Neuronal stem cell (in vitro differentiated cells): Measurements from ENCODE around the gene WWC2.

Experiments
- DNase-seq: peaks from one replicate; pipeline ENCODE4 v3.0.0-alpha.2; 2013; ENCODE audit warnings: low spot score
- H2AFZ ChIP-seq: one replicate; pipeline ENCODE4 v1.6.1; 2013; ENCODE audit warnings: mild to moderate bottlenecking, low read length, inconsistent platforms
- H2AK5ac ChIP-seq: 2 replicates; pipeline ENCODE4 v1.6.1; 2013; ENCODE audit warnings: low read depth, mild to moderate bottlenecking, inconsistent platforms, low read length, moderate library complexity, mixed read lengths
- H2BK120ac ChIP-seq: 2 replicates; pipeline ENCODE4 v1.6.1; 2013; ENCODE audit warnings: low read depth, mild to moderate bottlenecking, inconsistent platforms, low read length, moderate library complexity, mixed read lengths
- H2BK12ac ChIP-seq: one replicate; pipeline ENCODE4 v1.6.1; 2013; ENCODE audit warnings: low read length, inconsistent platforms
- H2BK15ac ChIP-seq: 2 replicates; pipeline ENCODE4 v1.6.1; 2013; ENCODE audit warnings: mild to moderate bottlenecking, low read length, inconsistent platforms, mixed read lengths
- H2BK5ac ChIP-seq: one replicate; pipeline ENCODE4 v1.6.1; 2013; ENCODE audit warnings: inconsistent platforms, mild to moderate bottlenecking, low read length, moderate library complexity
- H3K14ac ChIP-seq: one replicate; pipeline ENCODE4 v1.6.1; 2013; ENCODE audit warnings: low read length, inconsistent platforms
- H3K18ac ChIP-seq: 2 replicates; pipeline ENCODE4 v1.6.1; 2013; ENCODE audit warnings: low read length, inconsistent platforms
- H3K23ac ChIP-seq: 2 replicates; pipeline ENCODE4 v1.6.1; 2013; ENCODE audit warnings: low read depth, mild to moderate bottlenecking, mixed read lengths, low read length, inconsistent platforms; ENCODE audit not compliant: poor library complexity
- H3K27ac ChIP-seq: replicated peaks from 3 replicates; pipeline ENCODE4 v1.5.1; 2013; ENCODE audit warnings: low read length, inconsistent platforms
- H3K27me3 ChIP-seq, 3 experiments: 2 replicates each; pipeline ENCODE4 v1.6.1; 2013; ENCODE audit warnings: low read length in 3 of 3, mild to moderate bottlenecking in 2 of 3, inconsistent platforms in 1 of 3, low read depth in 1 of 3, mixed read lengths in 1 of 3, moderate library complexity in 1 of 3; ENCODE audit not compliant: control insufficient read depth in 3 of 3, insufficient read depth in 3 of 3
- H3K36me3 ChIP-seq, 2 donors: replicated peaks in 1 of 2; 2 replicates each; pipeline ENCODE4 v1.6.1; 2013; ENCODE audit warnings: low read length in 2 of 2; ENCODE audit not compliant: control insufficient read depth in 2 of 2, insufficient read depth in 2 of 2
- H3K4ac ChIP-seq: 2 replicates; pipeline ENCODE4 v1.6.1; 2013; ENCODE audit warnings: inconsistent platforms, mild to moderate bottlenecking, low read length, moderate library complexity
- H3K4me1 ChIP-seq, 2 donors: 1 replicate in 1 of 2; 2 replicates in 1 of 2; pipeline ENCODE4 v1.6.1; 2013; ENCODE audit warnings: low read length in 2 of 2, low read depth in 1 of 2; ENCODE audit not compliant: control insufficient read depth in 2 of 2, insufficient read depth in 1 of 2
- H3K4me2 ChIP-seq: one replicate; pipeline ENCODE4 v1.6.1; 2013; ENCODE audit warnings: mild to moderate bottlenecking, low read length, inconsistent platforms; ENCODE audit not compliant: insufficient read depth, poor library complexity, severe bottlenecking
- H3K4me3 ChIP-seq, 2 donors: 2 replicates each; pipeline ENCODE4 v1.5.1; 2013; ENCODE audit warnings: low read length in 2 of 2, mild to moderate bottlenecking in 2 of 2, inconsistent platforms in 1 of 2, moderate library complexity in 1 of 2
- H3K79me1 ChIP-seq: one replicate; pipeline ENCODE4 v1.6.1; 2013; ENCODE audit warnings: low read depth, mild to moderate bottlenecking, inconsistent platforms, low read length, moderate library complexity
- H3K9ac ChIP-seq: one replicate; pipeline ENCODE4 v1.6.1; 2013; ENCODE audit warnings: mild to moderate bottlenecking, low read depth, low read length, inconsistent platforms; ENCODE audit not compliant: poor library complexity
- H3K9me3 ChIP-seq, 2 donors: replicated peaks in 1 of 2; 2 replicates each; pipeline versions ENCODE3 to v1.6.1; 2013; ENCODE audit warnings: low read length in 2 of 2, mild to moderate bottlenecking in 2 of 2, inconsistent platforms in 1 of 2, low read depth in 1 of 2, mixed read lengths in 1 of 2, moderate library complexity in 1 of 2; ENCODE audit not compliant: control insufficient read depth in 2 of 2, insufficient read depth in 1 of 2
- H4K8ac ChIP-seq: one replicate; pipeline ENCODE4 v1.6.1; 2013; ENCODE audit warnings: low read depth, mild to moderate bottlenecking, inconsistent platforms, low read length, moderate library complexity
- H4K91ac ChIP-seq: one replicate; pipeline ENCODE4 v1.6.1; 2013; ENCODE audit warnings: low read length, low read depth, mild to moderate bottlenecking, inconsistent platforms; ENCODE audit not compliant: poor library complexity
- WGBS, 2 donors: extraction: QIAGEN DNeasy Blood & Tissue Kit; methylation state at CpG; one replicate each; pipeline ENCODE4 v1.1.7; 2013; ENCODE audit warnings: missing lambda C conversion rate in 2 of 2, mixed read lengths in 1 of 2; ENCODE audit not compliant: insufficient read length in 2 of 2, insufficient replicate concordance in 1 of 2; ENCODE audit errors: extremely low coverage in 2 of 2; 5-methylcytosine and 5-hydroxymethylcytosine counted together

Gene WWC2

GRCh38 chr4:183082053-183082452, 17.0 kb upstream of the WWC2 start:
- Histone ChIP-seq H3K23ac (no peak overlapping the region), H3K4ac (no peak overlapping the region), H3K9me3 (no peaks in the 10 kb centered on the region), H3K36me3 (no peaks in the 10 kb centered on the region), H3K27ac (no peak overlapping the region), H2BK5ac (no peak overlapping the region), H2BK12ac (no peak overlapping the region), H3K14ac (no peak overlapping the region), H2AFZ (no peak overlapping the region), H2AK5ac (no peak overlapping the region), H3K79me1 (no peaks in the 10 kb centered on the region), H3K4me2 (no peak overlapping the region), H3K4me3 (no peak overlapping the region), H3K18ac (no peak overlapping the region), H2BK120ac (no peak overlapping the region), H2BK15ac (no peak overlapping the region), H3K4me1 (peaks cover 0 to 2% of the 10 kb centered on the region in 2 donors), H3K9ac (no peak overlapping the region), H3K27me3 (no peaks in the 10 kb centered on the region), H4K8ac (no peak overlapping the region), H4K91ac (no peak overlapping the region)
- no CpG with 5 or more reads among the region's 3 CpGs for WGBS, 2 donors
- no peak for DNase-seq

GRCh38 chr4:183094393-183095198, 4.5 kb upstream of the WWC2 start:
- Histone ChIP-seq H2AK5ac (no peak overlapping the region), H2BK15ac (no peak overlapping the region), H3K27ac (no peak overlapping the region), H2BK12ac (no peak overlapping the region), H3K79me1 (no peaks in the 10 kb centered on the region), H3K9ac (no peak overlapping the region), H3K4me3 (no peak overlapping the region), H3K4me1 (peaks cover 0 to 8% of the 10 kb centered on the region in 2 donors), H4K8ac (no peak overlapping the region), H3K14ac (no peak overlapping the region), H3K9me3 (peaks cover 0 to 9% of the 10 kb centered on the region in 2 donors), H3K23ac (no peak overlapping the region), H4K91ac (no peak overlapping the region), H3K4ac (no peak overlapping the region), H3K36me3 (no peaks in the 10 kb centered on the region), H3K18ac (no peak overlapping the region), H2BK120ac (no peak overlapping the region), H3K4me2 (no peak overlapping the region), H2AFZ (peak overlapping the region; percentile 47), H2BK5ac (no peak overlapping the region), H3K27me3 (peaks cover 0 to 8% (median 0%) of the 10 kb centered on the region in 3 experiments)
- DNase-seq = no peak
- WGBS, 2 donors = no CpG with 5 or more reads among the region's 6 CpGs

- Histone ChIP-seq H3K79me1 (peaks cover 3% of the 10 kb centered on the region), H2BK5ac (no peak overlapping the region), H3K9me3 (peaks cover 0 to 9% of the 10 kb centered on the region in 2 donors), H3K36me3 (no peaks in the 10 kb centered on the region), H3K14ac (no peak overlapping the region), H3K27ac (no peak overlapping the region), H2BK12ac (no peak overlapping the region), H3K4ac (no peak overlapping the region), H3K4me1 (peaks cover 0 to 8% of the 10 kb centered on the region in 2 donors), H2AFZ (peak overlapping the region; percentile 47), H3K9ac (no peak overlapping the region), H3K4me3 (no peak overlapping the region), H3K23ac (no peak overlapping the region), H4K8ac (no peak overlapping the region), H3K27me3 (peaks cover 0 to 8% (median 0%) of the 10 kb centered on the region in 3 experiments), H2AK5ac (no peak overlapping the region), H2BK15ac (no peak overlapping the region), H4K91ac (no peak overlapping the region), H2BK120ac (no peak overlapping the region), H3K4me2 (no peak overlapping the region), H3K18ac (no peak overlapping the region)
- no CpG with 5 or more reads among the region's 1 CpG for WGBS, 2 donors
- no peak for DNase-seq
Observed at GRCh38 chr4:183095199-183095512, 3.9 kb upstream of the WWC2 start.

- Histone ChIP-seq H3K36me3 (no peaks in the 10 kb centered on the region), H3K18ac (no peak overlapping the region), H3K27ac (no peak overlapping the region), H3K4me1 (peaks cover 5 to 10% of the 10 kb centered on the region in 2 donors), H3K9me3 (peaks cover 0 to 9% of the 10 kb centered on the region in 2 donors), H3K4ac (no peak overlapping the region), H2BK5ac (no peak overlapping the region), H2BK12ac (no peak overlapping the region), H3K9ac (no peak overlapping the region), H3K14ac (no peak overlapping the region), H3K4me2 (no peak overlapping the region), H3K27me3 (peaks cover 0 to 8% (median 0%) of the 10 kb centered on the region in 3 experiments), H2AFZ (no peak overlapping the region), H3K79me1 (peaks cover 3% of the 10 kb centered on the region), H2BK15ac (no peak overlapping the region), H3K4me3 (no peak overlapping the region), H2BK120ac (no peak overlapping the region), H3K23ac (no peak overlapping the region), H2AK5ac (no peak overlapping the region), H4K8ac (no peak overlapping the region), H4K91ac (no peak overlapping the region)
- DNase-seq = no peak
- WGBS, 2 donors = no CpG with 5 or more reads among the region's 15 CpGs
Observed at GRCh38 chr4:183096276-183096965, 2.6 kb upstream of the WWC2 start.
